ELF-1 (cell line): ENCODE measurements around the gene TBC1D17.

ENCODE experiments used
- DNase-seq: peaks from one replicate; pipeline ENCODE4 v3.0.0-alpha.2; 2016; ENCODE audit warnings: low read depth, low spot score

TBC1D17 gene

DNA sequence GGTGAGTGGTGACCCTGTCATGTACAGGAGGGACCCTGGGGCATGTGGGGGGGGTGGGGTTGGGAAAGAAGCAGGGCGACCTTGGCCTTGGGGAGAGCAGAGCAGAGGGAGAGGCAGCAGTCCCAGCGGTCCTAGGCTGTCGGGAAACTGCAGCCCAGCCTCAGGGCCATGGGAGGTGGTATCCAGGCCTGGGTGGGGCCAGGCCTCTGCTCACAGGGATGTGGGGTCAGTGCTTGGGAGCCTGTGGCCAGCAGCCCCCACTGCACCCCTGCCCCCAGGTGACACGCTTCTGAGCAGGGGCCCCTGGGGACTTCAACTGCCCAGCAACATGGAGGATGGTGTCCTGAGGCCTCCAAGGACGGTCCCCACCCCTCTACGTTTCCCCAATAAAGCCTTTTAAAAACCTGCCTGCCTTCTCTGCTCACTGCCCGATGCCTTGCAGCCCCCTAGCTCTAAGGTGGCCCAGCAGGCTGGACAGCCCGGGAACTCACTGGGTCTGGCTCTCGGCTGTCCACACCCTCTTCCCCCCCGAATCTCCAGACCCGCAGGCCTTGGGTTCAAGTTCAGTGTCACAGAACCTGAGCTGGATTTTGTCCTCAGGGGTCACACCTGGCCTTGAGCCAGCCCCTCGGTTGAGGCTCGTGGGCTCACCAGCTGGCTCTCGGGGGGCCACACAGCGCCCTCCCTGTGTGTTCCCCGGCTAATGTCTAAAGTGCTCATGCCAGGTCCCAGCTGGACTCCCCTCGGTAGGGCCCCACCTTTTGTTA, 17.0 kb upstream of the TBC1D17 start:
- no peak for DNase-seq

DNA sequence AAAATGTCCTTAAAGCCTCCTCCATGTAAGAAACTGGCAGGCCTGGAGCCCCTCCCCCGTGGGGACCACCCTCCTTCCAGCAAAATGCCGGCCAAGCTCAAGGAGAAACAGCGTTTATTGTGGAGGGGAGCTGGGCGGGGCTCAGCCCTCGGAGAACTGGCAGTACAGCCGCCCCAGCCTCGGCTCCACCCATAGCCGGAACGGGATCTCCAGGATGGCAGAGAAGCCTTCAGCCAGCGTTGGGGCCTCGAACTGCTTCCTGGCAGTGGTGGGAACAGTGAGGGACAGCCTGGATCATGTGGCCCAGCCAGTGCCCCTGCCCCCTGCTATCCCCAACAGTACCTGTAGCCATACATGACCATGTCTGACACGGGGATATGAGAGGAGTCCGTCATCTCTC, 16.4 kb upstream of the TBC1D17 start:
- DNase-seq, result peak; percentile 75

DNA sequence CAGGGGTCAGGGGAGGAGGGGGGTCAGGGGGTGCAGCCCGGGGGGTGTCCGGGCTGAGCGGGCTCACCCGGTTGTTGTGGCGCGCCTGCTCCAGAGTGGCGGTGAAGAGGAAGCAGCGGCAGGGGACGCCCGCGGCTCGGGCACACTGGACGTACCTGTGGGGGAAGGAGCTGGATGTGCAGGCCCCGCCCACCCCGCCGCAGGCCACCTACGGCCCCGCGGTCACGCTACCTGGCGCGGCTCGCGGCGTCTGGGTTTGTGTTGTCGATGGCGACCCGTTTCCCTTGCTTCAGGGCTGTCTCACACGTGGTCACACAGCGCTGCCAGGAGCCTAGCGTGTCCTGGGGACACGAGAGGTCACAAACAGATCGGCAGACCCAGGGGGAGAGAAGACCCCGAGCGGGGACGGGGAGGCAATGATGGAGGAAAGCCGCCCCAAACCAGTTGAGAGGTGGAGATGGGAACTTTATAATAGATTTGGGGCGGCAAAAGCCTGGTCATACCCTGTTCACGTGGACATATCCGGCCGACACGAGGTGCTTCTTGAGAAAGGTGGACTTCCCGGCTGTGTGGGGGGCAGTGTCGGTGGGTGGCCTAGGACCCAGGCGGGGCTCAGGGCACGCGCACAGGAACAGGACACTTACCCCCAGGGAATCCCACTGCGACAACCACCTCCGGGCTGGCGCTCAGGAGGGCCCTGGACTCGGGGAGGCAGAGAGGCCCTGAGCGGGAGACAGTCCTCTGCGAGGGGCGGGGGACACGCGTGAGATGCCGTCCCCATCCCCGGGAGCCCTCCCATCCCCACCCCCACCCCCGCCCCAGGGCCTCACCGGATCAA, 15.7 kb upstream of the TBC1D17 start:
- peak; percentile 82 for DNase-seq

DNA sequence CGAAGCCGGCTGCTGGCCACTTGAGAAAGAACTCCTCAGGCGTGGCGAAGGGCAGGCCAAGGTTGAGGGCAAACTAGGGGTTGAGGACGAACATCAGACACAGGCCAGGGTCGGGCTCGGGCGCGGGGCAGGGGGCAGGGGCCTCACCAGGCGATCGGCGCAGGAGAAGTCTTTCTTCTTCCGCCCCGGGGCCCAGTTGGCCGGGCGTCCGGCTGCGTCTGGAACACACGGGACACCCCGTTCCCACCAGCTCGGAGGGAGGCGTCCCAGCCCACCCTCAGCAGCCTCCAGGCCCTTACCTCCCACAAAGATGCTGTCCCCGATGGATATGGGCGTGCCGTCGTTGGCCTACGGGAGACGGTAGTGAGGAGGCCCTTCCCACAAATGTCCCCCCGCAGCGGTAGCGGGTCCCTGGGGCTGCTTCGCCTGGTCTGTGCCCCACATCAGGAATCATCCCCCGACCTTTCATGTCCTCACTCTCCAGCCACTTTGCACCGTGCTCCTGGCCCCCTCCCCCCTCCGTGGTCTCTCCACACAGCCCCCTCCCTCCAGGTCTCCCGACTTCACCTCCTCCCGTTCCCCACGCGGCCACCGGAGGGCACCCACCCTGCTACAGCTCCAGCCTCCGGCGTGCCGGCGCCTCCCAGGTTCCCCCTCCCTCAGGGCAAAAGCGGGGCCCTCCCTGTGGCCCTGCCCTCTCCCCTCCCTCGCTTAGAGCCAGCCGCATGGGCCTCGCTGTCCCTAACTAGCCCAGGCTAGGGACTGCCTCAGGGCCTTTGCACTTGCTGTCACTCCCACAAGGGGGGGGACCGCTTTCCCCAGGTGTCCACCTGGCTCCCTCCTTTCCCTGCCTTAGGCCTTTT, 14.9 kb upstream of the TBC1D17 start:
- DNase-seq, result peak; percentile 64

DNA sequence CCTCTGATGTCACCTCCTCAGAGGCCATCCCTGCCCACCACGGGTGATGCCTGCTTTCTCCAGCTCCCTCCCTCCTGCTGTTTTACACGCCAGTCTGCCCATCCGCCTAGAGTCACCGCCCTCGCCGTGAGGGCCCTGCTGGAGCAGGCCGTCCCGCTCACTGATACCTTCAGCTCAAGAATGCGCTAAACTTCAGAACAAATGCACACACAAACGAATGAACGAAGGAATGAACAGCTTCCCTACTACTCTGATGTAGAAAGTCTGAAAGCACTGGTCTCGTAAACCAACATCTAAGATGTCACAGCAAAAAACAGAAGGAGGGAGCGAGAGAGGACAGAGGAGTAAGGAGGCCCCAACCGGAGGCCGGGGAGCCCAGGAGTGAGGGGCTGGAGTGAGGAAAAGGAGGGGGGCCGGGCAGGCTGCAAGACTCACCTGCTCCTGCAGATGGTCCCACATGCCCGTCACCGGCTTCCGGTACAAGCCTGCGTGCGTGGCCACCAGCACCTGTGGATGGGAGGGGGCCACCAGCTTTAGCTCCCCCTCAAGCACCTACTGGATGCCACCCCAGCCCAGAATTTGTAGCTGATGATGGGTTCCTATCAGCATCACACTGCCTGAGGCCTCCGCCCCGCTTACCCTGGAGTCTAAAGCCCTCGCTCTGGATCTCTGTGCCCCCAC, 14.1 kb upstream of the TBC1D17 start:
- no peak for DNase-seq

DNA sequence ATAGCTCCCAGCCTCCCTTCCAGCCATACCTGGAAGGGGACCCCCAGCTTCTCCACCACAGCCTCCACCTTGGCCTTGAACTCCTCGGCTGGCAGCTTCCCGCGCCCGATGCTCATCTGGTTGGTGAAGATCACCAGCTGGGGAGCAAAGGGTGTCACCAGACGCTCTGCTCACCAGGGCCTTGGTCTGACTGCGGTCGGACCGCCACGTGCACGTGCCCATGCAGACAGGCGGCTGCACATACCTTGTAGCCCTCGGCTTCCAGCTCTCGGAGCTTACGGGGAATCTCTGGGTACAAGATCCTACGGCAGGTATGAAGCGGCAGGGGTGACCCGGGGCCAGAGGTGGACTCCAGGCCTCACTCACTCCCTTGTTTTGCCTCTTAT, 13.6 kb upstream of the TBC1D17 start:
- DNase-seq, result no peak

DNA sequence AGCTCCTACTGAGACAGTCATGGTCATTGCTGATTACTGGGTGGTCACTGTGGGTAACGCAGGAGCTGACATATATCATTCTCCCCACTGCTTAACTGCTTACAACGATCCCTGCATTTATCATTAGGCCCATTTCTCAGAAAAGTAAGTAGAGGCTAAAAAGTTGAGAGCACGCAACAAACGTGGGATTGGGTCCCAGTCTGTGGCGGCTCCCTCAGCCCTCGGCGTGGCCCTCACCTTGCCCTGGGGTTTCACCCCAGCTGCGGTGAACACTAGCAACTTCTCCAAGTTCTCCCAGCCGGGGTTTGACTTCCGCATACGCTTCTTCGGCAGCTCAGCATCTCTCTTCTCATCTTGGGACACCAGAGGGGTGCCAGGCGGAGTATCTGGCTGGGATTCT, 12.6 kb upstream of the TBC1D17 start:
- DNase-seq, result no peak

DNA sequence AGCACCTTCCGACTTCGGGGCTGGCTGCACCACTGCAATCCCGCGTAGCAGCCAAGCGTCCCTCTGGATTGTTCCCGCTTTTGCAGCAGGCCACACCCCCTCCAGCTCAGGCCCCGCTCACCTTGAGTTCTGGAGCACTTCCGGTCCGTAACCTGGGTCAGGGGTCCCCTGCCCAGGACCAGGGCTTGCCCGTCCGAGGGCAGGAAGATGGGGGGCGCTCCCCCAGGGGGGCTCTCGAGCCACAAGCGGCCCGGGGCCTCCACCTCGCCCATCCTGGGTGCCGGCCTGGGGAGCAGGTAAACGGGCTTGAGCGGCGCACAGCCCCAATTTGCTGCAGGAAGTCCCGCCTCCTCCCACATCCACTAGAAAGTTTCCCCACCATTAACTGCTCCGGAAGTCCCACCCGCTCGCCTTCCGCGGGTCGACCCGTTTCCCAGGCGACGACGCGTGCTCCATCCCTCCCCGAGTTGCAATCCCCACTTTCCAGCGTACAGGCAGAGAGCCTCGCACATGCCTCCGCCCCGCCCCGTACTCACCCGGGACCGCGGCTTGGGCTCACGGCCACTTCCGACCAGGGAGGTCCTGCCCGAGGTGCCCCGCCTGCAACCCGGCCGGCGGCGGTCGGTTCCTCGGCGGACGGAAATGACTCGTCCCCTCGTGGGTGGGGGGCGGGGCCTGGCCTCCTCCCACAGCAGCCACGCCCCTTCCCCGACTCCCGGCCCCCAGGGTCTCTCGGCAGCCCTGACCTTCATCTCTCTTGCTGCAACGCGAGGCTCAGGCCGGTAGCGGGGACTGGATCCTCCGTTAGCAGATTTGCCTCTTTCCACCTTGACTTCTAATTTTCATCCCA, 10.3 kb upstream of the TBC1D17 start, which contains the start of gene PNKP:
Gene PNKP (minus strand): TSS at position 644 of the 850 bp plus-strand sequence. CDS start 372 bp downstream, at position 272.
- peak; percentile 96 for DNase-seq

DNA sequence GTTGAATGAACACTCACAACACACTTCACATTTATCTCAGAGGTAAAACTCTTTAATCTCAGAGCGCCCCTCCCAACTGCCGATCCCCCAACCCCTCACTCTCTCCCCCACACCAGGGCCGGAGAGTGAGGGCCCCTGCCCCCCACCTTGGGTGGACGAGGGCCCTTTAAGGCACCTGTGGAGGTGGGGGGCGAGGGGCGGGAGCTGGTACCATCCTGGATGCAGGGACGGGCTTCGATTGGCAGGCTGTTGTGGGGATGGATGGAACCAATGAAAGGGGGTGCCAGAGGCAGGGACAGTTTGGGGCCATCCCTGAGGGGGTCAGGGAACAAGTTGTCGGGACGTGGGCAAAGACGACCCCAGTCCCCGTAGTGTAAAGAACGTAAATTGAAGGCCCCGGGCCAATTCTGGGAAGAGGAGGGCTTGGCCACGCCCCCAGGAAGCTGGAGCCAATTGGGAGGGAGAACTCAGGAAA, 8.5 kb upstream of the TBC1D17 start:
- DNase-seq, result no peak

DNA sequence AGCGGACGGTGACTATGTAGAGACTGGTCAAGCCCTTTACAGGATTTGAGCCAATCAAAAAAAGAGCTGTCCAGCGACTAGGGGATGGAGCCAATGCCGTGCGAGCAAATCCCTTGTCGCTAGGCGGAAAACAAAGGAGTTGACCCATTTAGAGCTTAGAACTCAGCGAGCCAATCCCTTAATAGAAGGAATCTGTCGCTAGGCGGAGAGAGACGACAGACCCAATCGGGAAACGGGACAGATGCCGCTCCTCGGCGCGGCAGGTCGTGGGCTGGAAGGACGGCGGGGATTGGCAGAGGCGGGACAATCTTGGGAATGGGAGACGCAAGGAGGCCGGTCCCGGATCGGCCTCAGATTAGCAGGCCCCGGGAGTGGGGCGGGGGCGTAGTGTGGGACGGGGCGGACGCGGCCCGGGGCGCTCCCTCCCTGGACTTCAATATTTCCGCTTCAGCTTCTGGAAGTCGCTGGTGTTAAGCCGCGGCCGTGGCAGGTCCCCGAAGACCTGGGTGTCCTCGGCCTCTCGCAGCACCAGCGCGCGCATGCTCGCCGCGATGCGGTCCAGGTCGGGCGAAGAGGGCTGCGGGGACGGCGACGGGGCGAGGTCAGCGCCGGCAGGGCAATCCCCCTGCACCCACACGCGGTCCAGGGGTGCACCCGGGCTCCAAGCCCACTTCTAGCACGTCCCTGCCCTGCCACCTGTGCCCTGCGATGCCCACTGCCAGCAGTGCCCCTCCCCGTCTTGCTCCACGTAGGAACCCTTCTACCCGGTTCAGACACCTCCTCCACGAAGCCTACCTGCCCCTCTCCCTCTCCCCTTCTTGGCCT, 7.8 kb upstream of the TBC1D17 start:
- DNase-seq, result peak; percentile 100

DNA sequence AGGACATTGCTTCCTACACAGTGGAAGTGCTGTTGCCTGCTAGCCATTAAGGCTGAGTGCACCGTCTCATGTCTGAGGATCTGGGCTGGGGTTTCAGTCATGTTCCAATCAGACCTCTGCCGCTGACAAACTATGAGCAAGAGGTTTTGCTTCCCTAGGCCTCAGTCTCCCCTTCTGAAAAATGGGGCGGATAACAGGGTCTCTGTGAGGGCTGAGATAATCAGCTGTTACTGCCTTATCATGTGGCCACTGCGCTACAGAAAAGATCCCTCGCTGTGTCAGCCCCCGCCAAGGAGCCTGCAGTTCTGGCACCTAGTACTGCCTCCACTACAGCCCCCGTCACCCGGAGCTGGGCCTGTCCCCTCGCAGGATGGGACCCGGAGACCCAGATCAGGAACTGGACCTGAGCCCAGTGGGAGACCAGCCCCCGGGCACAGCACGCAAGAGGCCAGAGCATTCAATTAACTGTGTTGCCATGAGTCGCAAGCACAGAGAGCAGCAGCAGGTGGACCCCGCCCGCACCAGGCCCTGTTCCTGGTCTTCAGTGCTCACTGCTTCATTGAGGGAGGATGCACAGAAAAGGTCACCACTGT, 7.1 kb upstream of the TBC1D17 start:
- DNase-seq, result no peak

DNA sequence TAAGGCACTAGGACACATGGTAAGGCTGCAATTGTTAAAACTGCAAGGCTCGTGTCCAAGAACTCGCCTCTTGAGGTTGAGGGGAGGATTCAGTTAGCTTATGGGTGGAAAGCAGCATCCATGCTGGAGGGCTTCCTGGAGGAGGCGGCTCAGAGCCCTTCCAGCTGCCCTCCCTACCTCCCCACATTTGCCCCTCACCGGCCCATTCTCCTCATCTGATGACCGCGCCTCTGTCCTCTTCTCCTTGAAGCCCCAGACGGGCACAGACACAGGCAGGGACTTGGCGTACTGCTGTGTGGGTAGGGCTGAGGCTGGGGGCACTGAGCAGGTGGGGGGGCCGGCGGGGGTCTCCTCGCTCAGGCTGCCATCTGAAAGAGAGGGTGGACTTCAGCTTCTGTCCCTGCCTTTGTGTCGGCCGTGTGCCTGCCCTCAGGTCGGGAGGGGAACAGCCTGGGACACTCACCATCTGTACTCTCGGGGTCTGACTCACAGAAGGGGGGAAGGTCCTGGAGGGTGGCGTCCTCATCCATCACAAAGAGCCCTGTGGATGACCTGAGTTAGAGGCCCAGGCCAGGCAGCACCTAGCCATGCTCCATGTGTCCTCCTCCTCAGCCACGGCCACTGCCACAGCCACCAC, 6.0 kb upstream of the TBC1D17 start:
- no peak for DNase-seq

DNA sequence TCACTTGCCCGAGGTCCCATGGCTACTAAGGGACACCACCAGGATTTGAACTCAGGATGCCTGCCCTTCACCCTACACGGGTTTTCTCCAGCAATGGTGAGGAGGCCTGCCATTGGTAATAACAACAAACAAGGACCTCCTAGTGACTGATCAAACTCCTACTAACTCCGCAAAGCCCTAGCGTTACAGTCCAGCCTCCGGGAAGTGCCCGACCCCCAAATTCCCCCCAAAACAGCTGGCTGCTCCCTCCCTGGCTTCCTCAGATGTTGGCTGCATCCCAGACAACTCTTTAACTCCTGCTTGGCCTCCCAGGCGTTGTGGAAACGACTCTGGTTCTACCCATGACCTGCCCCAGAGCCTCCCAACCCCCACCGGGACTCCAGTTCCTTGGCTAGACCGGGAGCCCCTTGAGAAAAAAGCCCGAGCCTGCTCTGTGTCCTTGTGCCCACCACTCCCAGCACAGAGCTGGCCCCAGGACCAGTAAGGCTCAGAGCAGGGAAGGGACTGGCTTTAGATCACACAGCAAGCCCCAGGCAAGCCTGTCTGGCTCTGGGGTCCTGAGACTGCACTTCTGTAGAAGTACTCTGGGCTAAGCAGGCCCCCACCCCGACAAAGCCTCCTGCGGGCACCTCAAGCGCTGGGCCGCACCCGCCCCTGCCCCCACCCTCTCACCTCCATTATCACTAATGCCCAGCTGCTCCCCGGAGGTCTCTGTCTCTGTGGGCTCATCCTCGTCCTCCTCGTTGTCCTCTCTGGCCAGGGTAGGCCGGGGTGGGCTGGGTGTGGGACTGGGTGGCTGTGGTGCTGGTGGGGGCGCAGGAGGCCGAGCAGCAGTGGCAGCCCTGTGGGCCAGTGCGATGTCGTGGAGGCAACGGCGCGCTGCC, 5.0 kb upstream of the TBC1D17 start:
- no peak for DNase-seq

DNA sequence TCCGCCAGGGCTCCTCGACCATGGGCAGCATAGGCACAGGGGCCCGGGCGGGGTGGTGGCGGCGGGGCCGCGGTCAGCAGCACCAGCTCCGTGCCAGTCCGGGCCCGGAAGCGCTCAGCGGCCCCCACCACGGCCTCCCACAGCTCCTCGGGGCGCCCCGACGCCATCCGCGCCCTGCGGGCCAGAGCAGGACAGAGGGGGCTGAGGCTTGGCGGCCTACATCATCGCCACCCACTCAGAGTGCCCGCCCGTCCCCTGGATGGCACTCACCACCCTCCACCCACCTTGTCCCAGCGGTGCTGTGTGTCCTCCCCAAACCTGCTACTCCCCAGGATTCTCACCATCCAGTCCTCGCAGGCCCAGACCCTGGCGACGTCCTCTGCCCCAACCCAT, 4.4 kb upstream of the TBC1D17 start:
- DNase-seq, result no peak

DNA sequence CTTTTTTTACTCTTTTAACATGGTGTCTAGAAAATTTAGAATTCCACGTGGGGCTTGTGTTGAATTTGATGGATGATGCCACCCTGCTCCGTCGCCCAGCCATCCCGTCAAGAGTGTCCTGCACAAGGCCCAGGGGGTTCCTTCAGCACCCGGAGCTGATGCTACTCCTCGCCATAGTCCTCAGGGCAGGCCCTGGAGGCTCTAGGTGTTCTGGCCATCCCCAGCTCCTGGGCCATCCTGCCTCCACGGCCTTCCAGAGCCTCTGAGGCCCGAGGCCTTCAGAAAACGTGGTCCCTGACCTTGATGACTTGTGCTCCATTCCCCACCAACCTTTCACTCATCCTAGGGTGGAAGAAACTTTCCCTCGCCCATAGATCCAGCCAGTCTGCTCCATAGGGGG, 3.7 kb upstream of the TBC1D17 start:
- DNase-seq, result no peak

DNA sequence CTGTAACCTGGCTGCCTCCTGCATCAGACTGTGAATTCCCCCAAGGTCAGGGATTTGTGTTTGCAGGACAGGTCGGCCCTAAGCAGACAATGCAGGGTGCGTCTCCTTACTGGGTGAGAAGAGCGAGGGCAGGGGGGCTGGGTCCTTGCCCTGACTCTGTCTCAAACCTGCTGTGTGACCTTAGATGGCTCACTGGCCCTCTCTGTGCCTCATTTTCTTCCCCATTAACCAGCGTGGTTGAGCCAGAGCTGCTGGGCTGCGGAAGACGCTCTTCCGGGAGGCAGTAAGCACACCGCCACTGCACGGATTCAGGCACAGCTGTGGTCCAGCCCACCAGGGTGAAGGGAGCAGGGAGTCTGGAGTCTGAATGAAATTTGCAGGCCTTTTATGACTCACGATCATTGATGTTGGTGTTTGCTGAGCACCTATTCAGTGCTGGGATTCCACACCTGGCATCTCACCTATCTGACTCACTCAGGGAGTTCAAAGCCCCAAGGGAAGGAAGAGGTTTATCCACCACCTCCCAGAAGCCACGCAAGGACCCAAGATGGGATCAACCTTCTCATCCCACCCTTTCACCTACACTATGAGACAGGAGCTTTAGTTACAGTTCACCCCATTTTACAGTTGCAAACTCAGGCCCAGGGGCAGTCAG, 2.9 kb upstream of the TBC1D17 start:
- DNase-seq, result no peak

DNA sequence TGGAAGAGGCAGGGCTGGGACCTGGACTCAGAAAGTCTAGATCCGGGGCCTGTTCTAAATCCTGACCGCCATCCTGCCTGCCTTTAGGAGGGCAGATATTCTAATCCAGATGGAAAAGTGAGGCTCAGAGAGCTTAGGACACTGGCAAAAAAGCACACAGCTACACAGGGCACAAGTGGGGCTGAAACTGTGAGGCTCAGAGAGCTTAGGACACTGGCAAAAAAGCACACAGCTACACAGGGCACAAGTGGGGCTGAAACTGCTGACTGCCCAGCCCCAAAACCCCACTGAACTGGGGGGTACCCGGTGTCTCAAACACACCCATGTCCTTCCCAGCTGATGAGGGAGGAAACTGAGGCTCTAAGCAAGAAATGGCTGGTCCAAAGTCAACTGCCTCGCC, 2.3 kb upstream of the TBC1D17 start:
- DNase-seq, result no peak
